ENCODE results near the gene TP53I11. TPM values are rescaled to one million over a fixed set of nuclear protein-coding genes. Genes with fewer than 3 reads are reported as not detected.
A peak's percentile ranks its signal among the peaks of the same experiment; 100 is the strongest.

The TP53I11 gene
- total and polyA plus RNA-seq, 2 of the 13 experiments (the other 11 are each of a cell fraction or from before 2014, with no cell fraction given), result not detected

DNA sequence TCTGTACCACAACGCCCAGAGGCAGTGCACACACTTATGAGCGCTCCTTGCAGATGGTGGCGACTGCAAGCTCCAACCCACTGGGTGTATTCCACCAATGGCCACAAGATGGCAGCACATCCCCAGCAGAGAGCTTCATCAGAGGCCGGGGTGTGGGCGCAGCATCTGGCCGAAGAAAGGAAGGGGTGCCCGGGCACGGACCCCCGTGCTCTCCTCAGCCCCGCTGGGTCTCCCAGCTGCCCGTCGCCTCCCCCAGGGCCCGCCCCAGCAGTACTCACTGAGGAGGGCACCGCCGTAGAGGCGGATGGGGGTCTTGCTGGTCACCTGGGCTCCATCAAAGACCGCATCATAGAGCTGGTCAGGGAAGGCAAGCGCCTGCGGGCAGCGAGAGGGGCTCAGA, 14.2 kb downstream of the TP53I11 start:
- H3K27me3 ChIP-seq (ENCODE audit: control insufficient read depth in 1 of 2, insufficient read depth in 2 of 2, low read length in 2 of 2), result peaks cover 10 to 40% of the 10 kb centered on the region in 2 experiments; a peak in 4 of 5 replicates
- peak; percentile 50 for DNase-seq (ENCODE audit: low spot score)
- no peak overlapping the region for H3K27ac ChIP-seq (ENCODE audit: extremely low read length, insufficient read depth, low read length)
- FAIRE-seq, result peak; percentile 46
- ATAC-seq, result peak; percentile 89
- 0% methylated on average over 1 of the region's 20 CpGs for WGBS (ENCODE audit: low lambda C conversion rate)
- H3K4me3 ChIP-seq (replicated peaks in 1 of 3; ENCODE audit: insufficient read depth in 1 of 3, low read depth in 2 of 3, low read length in 3 of 3), result no peak overlapping the region
- BruUV-seq (replicated peaks), result no TSS peak
- TF ChIP-seq SMC3 (IDR thresholded peaks at IDR 0.05; ENCODE audit: low read length) (peak; percentile 76), RARA (CRISPR knock-in tag; IDR thresholded peaks at IDR 0.05) (no peak), STAG1 (CRISPR knock-in tag; IDR thresholded peaks at IDR 0.05) (peak; percentile 89), U2AF2 (IDR thresholded peaks at IDR 0.05; ENCODE audit: low read depth, low read length) (no peak), RAD21 (CRISPR knock-in tag; IDR thresholded peaks at IDR 0.05) (peak; percentile 91), FOXO1 (CRISPR knock-in tag; IDR thresholded peaks at IDR 0.05) (no peak), ZNF7 (CRISPR knock-in tag; IDR thresholded peaks at IDR 0.05) (peak; percentile 42; the same call in 1 of the 2 replicates)
- TF ChIP-seq, protein P1, sequence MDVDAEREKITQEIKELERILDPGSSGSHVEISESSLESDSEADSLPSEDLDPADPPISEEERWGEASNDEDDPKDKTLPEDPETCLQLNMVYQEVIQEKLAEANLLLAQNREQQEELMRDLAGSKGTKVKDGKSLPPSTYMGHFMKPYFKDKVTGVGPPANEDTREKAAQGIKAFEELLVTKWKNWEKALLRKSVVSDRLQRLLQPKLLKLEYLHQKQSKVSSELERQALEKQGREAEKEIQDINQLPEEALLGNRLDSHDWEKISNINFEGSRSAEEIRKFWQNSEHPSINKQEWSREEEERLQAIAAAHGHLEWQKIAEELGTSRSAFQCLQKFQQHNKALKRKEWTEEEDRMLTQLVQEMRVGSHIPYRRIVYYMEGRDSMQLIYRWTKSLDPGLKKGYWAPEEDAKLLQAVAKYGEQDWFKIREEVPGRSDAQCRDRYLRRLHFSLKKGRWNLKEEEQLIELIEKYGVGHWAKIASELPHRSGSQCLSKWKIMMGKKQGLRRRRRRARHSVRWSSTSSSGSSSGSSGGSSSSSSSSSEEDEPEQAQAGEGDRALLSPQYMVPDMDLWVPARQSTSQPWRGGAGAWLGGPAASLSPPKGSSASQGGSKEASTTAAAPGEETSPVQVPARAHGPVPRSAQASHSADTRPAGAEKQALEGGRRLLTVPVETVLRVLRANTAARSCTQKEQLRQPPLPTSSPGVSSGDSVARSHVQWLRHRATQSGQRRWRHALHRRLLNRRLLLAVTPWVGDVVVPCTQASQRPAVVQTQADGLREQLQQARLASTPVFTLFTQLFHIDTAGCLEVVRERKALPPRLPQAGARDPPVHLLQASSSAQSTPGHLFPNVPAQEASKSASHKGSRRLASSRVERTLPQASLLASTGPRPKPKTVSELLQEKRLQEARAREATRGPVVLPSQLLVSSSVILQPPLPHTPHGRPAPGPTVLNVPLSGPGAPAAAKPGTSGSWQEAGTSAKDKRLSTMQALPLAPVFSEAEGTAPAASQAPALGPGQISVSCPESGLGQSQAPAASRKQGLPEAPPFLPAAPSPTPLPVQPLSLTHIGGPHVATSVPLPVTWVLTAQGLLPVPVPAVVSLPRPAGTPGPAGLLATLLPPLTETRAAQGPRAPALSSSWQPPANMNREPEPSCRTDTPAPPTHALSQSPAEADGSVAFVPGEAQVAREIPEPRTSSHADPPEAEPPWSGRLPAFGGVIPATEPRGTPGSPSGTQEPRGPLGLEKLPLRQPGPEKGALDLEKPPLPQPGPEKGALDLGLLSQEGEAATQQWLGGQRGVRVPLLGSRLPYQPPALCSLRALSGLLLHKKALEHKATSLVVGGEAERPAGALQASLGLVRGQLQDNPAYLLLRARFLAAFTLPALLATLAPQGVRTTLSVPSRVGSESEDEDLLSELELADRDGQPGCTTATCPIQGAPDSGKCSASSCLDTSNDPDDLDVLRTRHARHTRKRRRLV (CRISPR knock-in tag; IDR thresholded peaks at IDR 0.05), result no peak
- TF ChIP-seq, protein P2, sequence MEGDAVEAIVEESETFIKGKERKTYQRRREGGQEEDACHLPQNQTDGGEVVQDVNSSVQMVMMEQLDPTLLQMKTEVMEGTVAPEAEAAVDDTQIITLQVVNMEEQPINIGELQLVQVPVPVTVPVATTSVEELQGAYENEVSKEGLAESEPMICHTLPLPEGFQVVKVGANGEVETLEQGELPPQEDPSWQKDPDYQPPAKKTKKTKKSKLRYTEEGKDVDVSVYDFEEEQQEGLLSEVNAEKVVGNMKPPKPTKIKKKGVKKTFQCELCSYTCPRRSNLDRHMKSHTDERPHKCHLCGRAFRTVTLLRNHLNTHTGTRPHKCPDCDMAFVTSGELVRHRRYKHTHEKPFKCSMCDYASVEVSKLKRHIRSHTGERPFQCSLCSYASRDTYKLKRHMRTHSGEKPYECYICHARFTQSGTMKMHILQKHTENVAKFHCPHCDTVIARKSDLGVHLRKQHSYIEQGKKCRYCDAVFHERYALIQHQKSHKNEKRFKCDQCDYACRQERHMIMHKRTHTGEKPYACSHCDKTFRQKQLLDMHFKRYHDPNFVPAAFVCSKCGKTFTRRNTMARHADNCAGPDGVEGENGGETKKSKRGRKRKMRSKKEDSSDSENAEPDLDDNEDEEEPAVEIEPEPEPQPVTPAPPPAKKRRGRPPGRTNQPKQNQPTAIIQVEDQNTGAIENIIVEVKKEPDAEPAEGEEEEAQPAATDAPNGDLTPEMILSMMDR (CRISPR knock-in tag; IDR thresholded peaks at IDR 0.05), result peak; percentile 92
- TF ChIP-seq, protein P3, sequence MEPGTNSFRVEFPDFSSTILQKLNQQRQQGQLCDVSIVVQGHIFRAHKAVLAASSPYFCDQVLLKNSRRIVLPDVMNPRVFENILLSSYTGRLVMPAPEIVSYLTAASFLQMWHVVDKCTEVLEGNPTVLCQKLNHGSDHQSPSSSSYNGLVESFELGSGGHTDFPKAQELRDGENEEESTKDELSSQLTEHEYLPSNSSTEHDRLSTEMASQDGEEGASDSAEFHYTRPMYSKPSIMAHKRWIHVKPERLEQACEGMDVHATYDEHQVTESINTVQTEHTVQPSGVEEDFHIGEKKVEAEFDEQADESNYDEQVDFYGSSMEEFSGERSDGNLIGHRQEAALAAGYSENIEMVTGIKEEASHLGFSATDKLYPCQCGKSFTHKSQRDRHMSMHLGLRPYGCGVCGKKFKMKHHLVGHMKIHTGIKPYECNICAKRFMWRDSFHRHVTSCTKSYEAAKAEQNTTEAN (CRISPR knock-in tag; conservative IDR thresholded peaks at IDR 0.05), result no peak
- TF ChIP-seq, protein P4, sequence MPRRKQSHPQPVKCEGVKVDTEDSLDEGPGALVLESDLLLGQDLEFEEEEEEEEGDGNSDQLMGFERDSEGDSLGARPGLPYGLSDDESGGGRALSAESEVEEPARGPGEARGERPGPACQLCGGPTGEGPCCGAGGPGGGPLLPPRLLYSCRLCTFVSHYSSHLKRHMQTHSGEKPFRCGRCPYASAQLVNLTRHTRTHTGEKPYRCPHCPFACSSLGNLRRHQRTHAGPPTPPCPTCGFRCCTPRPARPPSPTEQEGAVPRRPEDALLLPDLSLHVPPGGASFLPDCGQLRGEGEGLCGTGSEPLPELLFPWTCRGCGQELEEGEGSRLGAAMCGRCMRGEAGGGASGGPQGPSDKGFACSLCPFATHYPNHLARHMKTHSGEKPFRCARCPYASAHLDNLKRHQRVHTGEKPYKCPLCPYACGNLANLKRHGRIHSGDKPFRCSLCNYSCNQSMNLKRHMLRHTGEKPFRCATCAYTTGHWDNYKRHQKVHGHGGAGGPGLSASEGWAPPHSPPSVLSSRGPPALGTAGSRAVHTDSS (CRISPR knock-in tag; conservative IDR thresholded peaks at IDR 0.05), result no peak
- H4K20me1 ChIP-seq (ENCODE audit: insufficient read depth, low read length), result no peaks in the 10 kb centered on the region
- no peaks in the 10 kb centered on the region for H3K36me3 ChIP-seq (replicated peaks in 1 of 2; ENCODE audit: control insufficient read depth in 1 of 2, insufficient read depth in 2 of 2, low read length in 2 of 2)
- ChIA-PET CTCF (ENCODE audit: low intra/inter-chr PET ratio, low total read pairs) (interaction anchor here (1.0 to 2.3 kb wide), 4 partner anchors 166 to 396 kb away, joined by 5 to 39 read pairs (median 20); no protein-coding TSS in a partner anchor), POLR2A (interaction anchor here (1.2 to 1.3 kb wide), 2 partner anchors 167 to 169 kb away, joined by 4 read pairs; no protein-coding TSS in a partner anchor)
- no peak overlapping the region for H3K9ac ChIP-seq (ENCODE audit: insufficient read depth, low read depth, low read length)
- no peak overlapping the region for H2AFZ ChIP-seq (ENCODE audit: low read length)
- no peaks in the 10 kb centered on the region for H3K79me2 ChIP-seq (ENCODE audit: insufficient read depth, low read length)
- no peaks in the 10 kb centered on the region for H3K4me1 ChIP-seq (ENCODE audit: insufficient read depth, low read length)
- H3K9me3 ChIP-seq (ENCODE audit: low read length), result no peaks in the 10 kb centered on the region
- in situ Hi-C loops (cut with HindIII; ENCODE audit: extremely low pct_ligation_motif_present, low pct_unique_long_range_greater_than_20kb) (loop anchor here (5.0 to 10.0 kb wide), 2 partner anchors 171 to 398 kb away; no protein-coding TSS in a partner anchor), intact Hi-C loops (cut with micrococcal nuclease; ENCODE audit: unreplicated experiment) (loop anchor here (1.0 to 2.0 kb wide), 3 partner anchors 80 to 357 kb away; no protein-coding TSS in a partner anchor)
- no peak overlapping the region for H3K4me2 ChIP-seq (ENCODE audit: low read depth, low read length)

Measured in HepG2 (cell line).